Measurements from ENCODE around the gene IPO5. TPM values are rescaled to one million over a fixed set of nuclear protein-coding genes. Genes with fewer than 3 reads are reported as not detected.

IPO5 gene
- total RNA-seq, 1 experiment from 2014 or later = 342 TPM

- no peaks in the 10 kb centered on the region for H3K79me2 ChIP-seq (ENCODE audit: insufficient read depth, low read length)
- H3K23ac ChIP-seq (ENCODE audit: insufficient read length, low read depth, low read length) = no peak overlapping the region
- Mint-ChIP-seq H3K27me3 (ENCODE audit: low read depth) (no peaks in the 10 kb centered on the region), H3K4me1 (peaks cover 14 to 17% of the 10 kb centered on the region in 2 experiments), H3K9me3 (no peaks in the 10 kb centered on the region), H3K27ac (peak overlapping the region in 1 of 3 experiments; percentile 57; a peak in 1 of 7 replicates), H3K36me3 (ENCODE audit: insufficient read depth in 1 of 3, low read depth in 3 of 3) (peaks cover 50 to 87% (median 86%) of the 10 kb centered on the region in 3 experiments; a peak in 6 of 7 replicates), H3K4me3 (no peak overlapping the region)
- H3K4ac ChIP-seq (ENCODE audit: low read depth, low read length) = no peak overlapping the region
- no CpG with 5 or more reads among the region's 4 CpGs for WGBS (ENCODE audit: extremely low coverage, insufficient read length, low lambda C conversion rate)
- H3K27me3 ChIP-seq (ENCODE audit: insufficient read depth, low read length) = no peaks in the 10 kb centered on the region
- no peaks in the 10 kb centered on the region for H4K20me1 ChIP-seq (ENCODE audit: control insufficient read depth, insufficient read depth, insufficient read length)
- H3T11ph ChIP-seq (ENCODE audit: low read length) = no peak overlapping the region
- H3K14ac ChIP-seq (ENCODE audit: insufficient read depth, low read length) = no peak overlapping the region
- no peak overlapping the region for H2BK5ac ChIP-seq (ENCODE audit: insufficient read length, low read length)
- no peak overlapping the region for H2AFZ ChIP-seq (ENCODE audit: low read length)
- no peak overlapping the region for H3K18ac ChIP-seq (ENCODE audit: insufficient read length, low read depth, low read length)
- H3K56ac ChIP-seq (ENCODE audit: insufficient read length, low read depth, low read length) = no peak overlapping the region
- H3K9ac ChIP-seq (ENCODE audit: extremely low read depth, insufficient read length, low read length) = no peak overlapping the region
- no peaks in the 10 kb centered on the region for H3K23me2 ChIP-seq (ENCODE audit: insufficient read length, low read depth, low read length, poor library complexity, severe bottlenecking)
- H3K79me1 ChIP-seq (ENCODE audit: insufficient read depth, low read depth, low read length, poor library complexity, severe bottlenecking) = no peaks in the 10 kb centered on the region
- no peak overlapping the region for H3K27ac ChIP-seq (ENCODE audit: insufficient read length, low read depth, low read length)
- no peak overlapping the region for H2BK12ac ChIP-seq (ENCODE audit: insufficient read length, low read depth, low read length)
- TF ChIP-seq CTCF (conservative IDR thresholded peaks at IDR 0.05) = 0 out of 3 replicates have a peak, but pooled peaks have one; percentile 18
- no peak overlapping the region for H4K91ac ChIP-seq (ENCODE audit: insufficient read length, low read depth, low read length)
- H4K5ac ChIP-seq (ENCODE audit: insufficient read length, low read depth, low read length) = no peak overlapping the region
- no peak overlapping the region for H3K4me2 ChIP-seq (ENCODE audit: insufficient read depth, insufficient read length, low read length)
- no peak overlapping the region for H2BK15ac ChIP-seq (ENCODE audit: low read depth, low read length)
- H3K9me3 ChIP-seq (ENCODE audit: control insufficient read depth, low read depth, low read length) = no peaks in the 10 kb centered on the region
- no peak for DNase-seq
- no peak overlapping the region for H2BK20ac ChIP-seq (ENCODE audit: low read depth, low read length, poor library complexity, severe bottlenecking)
- H4K8ac ChIP-seq (replicated peaks; ENCODE audit: insufficient read length, low read depth, low read length) = no peak overlapping the region
- no peaks in the 10 kb centered on the region for H3K4me1 ChIP-seq (ENCODE audit: insufficient read depth, low read length)
- H2AK5ac ChIP-seq (ENCODE audit: insufficient read length, low read length) = no peak overlapping the region
- H2BK120ac ChIP-seq (ENCODE audit: low read depth, low read length, poor library complexity, severe bottlenecking) = no peak overlapping the region
Observed at GRCh38 chr13:98019186-98019585, 65.7 kb downstream of the IPO5 start.

Measured in H9 (cell line).